Smooth muscle cell of the brain vasculature (primary cell): Measurements from ENCODE around the gene PRKCZ.
A peak's percentile ranks its signal among the peaks of the same experiment; 100 is the strongest.

Experiments
- DNase-seq: peaks from one replicate; pipeline ENCODE4 v3.0.0-alpha.2; 2012; ENCODE audit warnings: low read depth, low spot score

The PRKCZ gene

DNA sequence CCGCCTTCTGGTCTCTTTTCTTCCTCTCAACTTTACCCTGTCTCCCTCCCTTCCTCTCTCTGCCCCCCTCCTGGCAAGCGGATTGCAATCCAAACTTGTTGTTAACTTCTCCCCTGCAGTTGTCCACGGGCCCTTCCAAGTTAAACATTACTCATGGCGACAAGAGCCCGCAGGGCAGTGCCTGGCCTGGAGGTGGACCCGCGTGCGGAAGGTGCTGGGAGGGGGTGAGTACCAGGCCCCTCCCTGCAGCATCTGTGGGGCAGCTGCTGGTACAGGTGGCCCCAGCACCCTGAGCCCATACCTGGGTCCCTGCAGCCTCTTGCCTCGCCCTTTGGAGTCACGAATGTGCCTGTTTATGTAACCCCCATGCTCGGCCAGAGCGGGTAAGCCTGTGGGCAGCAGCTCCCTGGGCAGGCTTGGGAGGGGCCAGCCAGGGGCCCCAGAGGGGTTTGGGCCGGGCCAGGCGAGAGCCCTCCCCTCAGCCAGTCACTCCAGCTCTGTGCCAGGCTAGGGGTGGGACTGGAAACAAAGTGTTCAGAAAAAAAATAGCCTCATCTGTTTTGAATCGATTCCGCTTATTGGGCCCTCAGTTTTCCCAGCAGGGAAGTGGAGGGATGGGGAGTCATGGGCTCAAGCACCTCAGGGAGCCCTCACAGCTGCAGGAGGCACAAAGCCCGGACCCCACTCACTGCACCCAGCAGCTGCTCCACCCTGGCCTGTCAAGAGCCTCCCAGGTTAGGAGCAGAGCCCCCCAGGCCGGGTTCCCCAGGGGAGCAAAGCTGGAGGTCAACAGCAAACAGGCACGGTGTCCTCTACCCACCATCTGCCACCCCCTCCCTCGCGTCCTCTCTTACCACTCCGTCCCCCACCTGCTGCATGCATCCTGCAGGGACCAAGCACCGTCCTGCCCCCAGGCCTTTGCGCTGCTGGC, 158.4 kb downstream of the PRKCZ start:
- DNase-seq: peak; percentile 88

DNA sequence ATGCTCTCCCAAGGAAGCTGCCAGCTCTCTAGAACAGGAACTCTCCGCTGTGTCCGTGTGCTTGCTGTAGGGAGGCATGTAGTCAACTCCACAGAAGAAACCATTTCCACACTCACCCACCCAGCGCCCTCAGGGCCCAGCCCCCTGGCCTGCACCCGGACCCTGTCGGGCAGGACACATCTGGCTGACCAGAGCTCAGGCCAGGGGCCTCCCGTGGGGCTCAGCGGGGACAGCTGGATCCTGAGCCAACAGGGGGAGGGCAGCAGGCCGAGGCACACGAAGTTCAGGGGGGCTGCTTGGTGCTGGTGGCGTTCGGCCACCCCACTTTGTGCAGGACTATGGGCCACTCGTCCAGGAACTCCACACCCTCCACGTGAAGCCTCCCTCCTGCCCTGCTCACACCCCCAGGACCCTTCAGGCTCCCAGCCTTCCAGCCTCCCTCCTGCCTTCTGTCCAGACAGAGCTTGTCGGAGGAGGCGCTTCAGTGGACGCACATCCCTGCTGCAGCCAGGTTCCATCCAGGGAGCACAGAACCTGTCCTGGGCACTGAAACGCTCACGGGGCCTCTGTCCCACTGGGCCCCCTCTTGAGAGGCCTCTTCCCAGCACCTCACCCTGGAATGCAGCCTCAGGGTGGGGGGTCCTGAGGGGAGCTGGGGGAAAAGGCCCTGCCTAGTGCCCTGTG, 159.3 kb downstream of the PRKCZ start:
- DNase-seq: no peak

DNA sequence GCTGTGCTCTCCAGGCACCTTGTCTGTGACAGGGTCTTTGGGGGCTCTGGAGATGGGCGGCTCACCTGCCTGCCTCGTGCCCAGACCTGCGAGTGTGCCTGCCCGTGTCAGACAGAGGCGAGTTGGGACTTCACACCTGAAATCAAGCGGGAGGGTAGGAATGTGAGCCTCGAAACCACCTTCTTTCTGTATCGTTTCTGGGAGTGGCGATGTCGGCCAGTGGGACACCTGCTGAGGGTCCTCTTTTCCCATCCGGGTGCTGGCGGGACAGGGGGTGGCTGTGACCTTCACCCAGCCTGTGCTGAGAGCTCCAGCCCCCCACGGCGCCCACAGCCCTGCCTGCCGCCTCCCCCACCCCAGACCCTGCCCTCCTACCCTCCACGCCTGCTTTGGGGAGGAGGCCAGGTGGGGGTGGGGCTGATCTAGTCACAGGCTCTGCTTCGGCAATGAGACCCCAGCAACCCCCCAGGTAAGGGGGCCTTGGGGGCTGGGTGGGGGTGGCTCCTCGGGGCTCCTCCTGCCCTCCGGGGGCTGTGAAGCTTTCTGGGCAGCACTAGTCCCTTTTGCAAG, 160.0 kb downstream of the PRKCZ start:
- DNase-seq: no peak

DNA sequence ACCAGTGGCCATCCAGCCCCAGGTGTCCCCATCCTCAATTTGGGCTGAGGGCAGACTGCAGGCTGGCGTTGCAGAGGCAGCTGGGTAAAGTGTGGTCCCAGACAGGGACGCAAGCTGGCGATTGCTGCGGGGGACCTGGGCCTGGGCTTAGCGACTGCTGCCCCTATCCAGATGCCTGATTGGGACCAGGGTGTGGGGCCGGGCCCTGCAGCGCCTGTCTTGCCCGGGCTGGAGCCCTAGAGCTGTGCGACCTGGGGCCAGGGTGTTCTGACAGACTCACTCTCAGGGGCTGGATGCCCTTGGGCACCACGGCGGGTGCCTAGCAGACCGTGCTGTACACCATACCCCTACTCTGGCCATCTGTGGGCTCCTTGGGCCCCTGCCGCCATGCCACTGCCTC, 160.6 kb downstream of the PRKCZ start:
- no peak for DNase-seq

DNA sequence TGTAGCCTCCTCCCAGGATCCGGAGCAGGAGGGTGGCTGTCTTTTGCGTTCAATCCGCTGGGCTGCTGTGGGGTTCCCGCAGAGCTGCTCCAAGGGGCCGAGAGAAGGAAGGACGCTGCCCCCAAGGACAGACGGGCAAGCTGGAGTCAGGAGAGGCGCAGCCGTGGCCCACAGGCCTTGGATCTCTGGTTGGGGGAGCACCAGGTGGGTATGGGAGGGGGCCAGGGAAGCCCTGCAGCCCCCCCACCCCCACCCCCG, 162.0 kb downstream of the PRKCZ start:
- no peak for DNase-seq

DNA sequence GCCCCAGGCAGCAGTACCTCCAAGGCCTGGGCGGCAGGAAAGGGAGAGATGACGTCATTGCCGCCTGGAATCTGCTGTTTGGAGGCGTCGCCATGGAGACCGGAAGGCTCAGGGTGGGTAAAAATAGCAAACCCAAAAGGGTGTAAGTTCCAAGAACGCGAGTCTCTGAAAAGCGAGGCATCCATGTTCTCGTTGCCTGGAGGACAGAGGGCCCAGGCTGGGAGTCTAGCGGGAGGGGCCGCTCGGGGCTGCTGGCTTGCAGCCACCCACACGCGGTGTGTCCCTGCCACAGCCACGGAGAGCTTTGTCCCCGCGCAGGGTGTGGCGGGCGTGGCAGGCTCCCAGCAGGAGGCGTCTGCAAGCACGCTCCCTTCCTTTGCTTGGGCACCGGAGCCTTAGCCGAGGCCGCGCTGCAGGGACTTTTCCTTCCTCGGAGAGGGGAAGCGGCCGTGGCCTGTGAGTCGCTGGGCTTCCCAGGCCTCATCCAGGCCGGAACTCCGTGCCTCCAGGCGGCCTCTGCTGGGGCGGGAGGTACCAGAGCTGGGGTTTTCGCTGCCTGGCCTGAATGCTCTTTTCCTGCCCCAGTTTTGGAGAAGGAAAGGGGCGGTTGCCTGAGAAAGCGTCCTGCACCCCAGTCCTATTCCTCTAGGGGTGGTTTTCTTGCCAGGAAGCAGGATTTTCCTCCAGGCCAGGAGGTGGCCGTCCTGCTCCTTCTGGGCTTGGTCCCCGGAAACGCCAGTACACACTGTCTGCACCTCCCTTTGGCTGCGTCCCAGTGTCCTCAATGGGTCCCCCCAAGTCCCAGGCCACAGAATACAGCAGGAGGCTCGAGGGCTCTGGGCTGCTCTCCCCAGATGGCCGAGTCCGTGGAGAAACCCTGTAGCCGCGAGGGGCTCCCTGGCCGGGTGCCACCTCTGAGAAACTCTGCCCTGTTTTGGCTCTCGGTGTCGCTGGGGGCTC, 162.6 kb downstream of the PRKCZ start:
- DNase-seq: peak; percentile 95

DNA sequence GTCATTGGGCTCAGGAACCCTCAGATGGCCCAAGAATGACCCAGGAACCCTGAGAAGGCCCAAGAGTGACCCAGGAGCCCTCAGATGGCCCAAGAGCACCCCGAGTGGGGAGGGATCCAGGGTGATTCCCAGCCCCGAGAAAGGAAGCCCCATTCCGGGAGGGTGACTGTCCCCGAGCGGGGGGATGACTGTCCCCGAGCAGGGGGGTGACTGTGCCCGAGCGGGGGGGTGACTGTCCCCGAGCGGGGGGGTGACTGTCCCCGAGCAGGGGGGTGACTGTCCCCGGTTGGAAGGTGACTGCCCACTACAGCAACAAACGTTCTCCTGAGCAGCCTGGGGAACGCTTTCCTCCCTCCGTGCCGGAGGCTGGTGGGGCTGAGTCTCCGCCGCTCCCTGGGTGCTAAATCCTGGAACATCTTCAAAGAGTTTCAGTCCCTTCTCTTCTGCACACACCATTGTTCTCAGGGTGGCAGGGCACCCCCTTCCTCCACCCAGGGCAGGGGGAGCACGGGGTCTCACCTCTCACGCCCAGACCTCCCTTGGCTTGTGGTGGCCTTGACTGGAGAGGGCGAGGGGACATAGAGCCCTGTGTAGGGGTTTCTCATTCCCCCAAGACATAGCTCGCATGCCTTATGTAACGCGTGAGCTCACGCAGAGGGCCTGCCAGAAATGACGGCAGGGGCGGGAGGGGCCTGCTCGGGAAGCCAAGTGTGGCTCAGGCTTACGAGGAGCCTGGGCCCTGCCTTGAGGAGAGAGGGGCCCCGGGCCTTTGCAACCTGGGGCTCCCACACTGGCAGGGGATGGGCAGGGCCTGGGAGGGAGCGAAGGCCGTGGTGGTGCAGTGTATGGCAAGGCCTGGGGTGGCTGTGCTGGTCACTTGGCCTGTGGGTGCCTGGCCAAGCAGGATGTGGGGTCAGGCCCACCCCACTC, 163.6 kb downstream of the PRKCZ start:
- no peak for DNase-seq

DNA sequence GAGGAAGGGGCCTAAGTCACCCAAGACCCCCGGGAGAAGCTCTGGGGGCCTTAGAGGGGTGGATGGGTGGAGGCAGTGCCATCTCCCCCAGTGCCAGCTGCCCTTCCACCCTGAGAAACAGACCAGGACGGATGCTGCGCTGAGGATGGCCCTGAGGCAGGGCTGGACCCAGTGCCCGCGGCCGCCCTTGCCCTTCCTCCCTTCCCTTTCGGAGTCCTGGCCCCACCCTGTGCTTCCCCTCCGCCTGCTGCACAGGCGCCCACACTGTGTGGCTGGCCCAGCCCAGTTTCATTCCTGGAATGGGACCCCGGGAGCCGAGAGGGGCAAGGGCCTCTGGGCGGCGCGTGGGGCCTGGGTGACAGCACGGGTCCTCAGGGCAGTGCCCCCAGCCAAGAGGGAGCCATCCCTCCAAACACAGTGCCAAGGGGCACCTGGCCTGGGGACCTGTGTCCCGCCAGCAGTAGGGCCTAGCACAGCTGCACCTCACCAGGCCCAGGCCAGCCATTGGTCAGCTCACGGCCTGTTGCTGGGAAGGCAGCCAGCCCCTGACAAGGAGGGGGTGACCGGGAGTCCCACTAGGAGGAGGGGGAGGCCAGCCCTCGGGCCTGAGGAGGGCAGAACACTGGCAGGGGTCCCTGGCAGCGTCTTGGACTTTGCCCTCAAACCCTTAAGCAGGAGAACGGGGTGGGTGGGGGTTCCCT, 164.5 kb downstream of the PRKCZ start:
- DNase-seq: no peak

DNA sequence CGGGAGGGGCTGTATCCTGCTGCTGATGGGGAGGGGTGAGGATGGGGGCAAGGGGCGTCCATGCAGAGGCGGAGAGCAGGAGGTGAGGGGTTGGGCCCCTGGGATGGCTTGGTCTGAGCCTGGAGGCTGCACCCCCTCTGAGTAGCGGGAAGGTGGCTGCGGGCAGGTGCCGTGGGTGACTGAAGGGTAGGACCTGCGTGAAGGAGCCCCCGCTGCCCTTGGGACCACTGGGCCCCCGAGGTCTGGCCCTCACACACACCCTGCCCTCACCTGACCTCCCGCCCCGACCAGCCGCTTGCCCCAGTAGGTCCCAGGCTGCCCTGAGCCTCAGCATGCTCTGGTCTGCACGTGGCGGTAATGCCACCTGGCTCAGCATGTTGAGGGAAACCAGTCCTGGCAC, 165.1 kb downstream of the PRKCZ start:
- DNase-seq: no peak

DNA sequence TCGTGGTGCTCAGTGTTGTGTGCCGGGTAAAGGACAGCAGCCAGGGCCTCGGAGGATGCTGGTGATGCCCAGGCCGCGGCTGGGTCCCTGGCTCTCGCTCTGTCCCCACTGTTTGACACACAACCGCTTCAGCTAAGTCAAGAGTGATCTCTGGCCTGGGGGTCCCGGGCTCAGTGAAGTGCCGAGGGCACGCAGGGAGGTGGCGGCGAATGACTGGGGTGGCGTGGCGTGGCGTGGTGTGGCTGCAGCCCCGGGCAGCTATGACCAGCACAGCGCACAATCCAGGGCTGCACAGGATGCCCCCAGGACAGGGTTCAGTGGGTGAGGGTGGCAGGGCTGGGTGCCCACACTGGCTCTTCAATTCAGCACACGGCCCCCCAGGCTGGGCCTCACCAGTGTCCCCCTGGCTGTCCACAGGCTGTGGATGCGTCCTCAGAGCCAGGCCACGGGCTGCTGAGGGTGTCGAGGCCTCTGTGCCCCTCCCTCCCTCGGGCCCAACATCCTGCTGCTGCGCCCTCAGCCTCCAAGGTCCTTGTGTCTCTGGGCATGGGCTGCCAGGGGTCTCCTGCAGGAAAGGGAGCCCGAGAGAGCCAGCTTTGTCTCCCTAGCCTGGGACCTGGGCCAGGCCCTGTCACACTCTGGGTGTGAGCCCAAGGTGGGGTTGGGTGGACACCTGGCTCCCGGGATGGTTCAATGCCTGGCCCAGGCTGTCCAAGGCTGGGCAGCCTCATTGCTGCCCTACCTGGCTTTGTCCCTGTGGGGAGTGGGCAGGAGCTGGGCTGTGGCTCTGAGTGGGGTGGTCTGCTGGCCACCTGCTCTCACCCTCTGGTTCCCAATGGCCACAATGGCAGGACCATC, 165.9 kb downstream of the PRKCZ start:
- no peak for DNase-seq

DNA sequence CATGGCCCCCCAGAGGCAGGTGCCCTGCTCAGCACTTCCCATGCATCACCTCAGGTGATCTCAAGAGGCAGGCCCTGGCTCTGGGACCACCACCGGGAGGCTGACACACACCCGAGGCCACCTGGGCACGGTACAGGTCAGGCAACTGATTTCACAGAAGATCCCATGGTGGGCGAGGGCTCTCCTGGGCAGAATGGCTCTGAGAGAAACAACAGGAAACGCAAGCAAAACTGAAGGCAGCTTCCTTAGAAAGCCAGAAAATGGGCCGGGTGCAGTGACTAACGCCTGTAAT, 166.5 kb downstream of the PRKCZ start:
- DNase-seq: no peak

DNA sequence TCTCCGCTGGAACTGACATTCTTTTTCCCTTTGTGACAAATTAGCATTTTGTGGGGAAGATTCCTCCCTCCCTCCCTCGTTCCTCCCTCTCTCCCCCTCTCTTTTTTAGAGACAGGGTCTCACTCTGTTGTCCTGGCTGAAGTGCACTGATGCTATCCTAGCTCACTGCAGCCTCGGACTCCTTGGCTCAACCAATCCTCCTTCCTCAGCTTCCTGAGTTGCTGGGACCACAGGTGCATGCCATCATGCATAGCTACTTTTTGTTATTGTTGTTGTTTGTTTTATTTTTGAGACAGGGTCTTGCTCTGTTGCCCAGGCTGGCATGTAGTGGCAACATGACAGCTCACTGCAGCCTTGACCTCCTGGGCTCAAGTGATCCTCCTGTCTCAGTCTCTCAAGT, 171.1 kb downstream of the PRKCZ start:
- DNase-seq: no peak

DNA sequence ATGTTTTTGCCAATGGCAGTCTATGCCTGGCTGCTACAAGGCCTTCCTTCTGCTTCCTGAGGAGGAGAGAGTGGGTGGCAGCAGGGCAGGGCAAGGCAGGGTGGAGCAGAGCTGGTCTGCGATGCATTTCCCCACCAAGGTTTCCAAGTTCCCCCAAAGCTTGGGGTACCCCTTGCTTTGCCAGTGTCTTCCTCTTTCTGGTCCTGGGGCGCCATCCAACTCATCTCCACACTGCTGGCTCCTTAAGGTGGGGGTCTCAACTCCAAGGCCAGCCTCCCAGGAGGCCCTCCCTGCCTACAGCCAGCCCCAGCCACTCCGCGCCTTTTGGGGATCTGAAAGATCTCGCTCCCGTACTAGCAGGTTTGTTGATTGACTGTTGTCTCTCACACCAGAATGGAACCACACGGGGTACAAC, 174.0 kb downstream of the PRKCZ start:
- DNase-seq: no peak

DNA sequence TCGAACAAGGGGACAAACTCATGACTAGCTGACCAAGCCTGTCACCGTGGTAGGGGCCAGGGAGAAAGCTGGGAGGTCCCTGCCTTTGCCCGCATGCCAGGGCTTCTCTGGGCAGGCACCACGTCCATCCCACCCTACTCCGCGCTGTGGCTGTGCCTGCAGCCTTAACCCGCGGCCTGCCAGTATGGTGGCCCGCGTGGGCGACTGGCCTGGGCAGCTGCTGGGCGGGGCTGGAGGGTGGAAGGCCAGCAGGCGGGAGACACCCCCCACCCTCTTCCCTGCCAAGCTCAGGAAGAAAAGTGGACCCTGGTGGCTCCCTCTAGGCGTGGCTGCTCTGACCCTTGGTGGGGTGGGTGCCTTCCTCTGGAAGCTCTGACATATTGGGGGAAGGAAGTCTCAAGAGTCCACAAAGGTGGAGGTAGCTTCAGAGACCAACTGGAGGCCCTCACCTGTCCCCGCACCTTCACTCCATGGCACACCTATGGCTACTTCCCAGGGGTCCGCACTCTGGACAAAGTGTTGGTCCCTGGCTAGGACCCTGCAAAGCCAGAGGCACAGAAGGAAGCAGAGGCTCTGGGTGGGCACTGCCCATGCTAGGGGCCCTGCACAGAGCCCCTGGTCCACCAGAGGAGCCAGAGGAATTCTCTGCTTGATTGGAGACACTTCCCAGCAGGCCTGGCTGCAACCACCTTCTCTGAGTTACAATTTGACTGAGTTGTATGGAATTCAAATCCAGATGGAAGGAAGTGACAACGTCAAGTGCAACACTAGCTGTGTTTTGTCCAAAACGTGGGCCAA, 174.6 kb downstream of the PRKCZ start:
- DNase-seq: no peak

DNA sequence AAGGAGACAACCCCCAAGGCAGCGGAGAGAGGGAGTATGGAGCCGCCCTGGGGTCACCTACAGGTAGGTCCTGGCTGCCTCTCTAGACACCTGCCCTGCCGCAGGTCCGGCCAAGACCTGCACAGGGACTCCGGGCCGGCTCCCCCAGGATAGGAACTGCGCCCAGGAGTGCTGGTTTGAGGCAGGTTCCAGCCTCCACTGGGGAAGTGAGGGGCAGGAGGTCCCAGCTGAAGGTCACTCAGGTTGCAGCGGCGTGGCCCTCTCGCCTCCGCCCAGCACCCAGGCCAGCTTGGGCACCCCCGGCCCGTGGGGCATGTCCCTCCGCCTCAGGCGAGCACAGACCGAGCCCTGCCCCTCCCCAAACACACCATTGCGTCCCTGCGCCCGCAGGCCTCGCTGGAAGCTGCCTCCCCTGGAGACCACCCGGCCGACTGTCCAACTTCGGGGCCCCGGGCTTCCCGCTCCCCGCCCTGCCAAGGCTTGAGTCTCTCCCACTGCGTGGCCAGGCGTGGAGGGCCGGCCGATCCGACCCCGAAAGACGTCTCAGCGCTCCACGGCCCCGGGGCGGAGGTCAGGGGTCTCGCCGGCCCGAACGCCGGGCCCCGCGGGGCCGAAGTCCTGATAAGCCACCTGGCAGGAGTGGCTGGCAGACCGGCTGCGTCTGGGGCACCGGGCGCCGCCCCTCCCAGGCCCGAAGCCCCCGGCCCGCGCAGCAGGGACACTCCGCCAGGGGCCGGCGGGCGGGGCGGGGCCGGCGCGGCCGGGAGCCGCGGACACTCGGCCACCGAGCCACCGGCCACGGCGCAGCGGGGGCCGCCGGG, 176.5 kb downstream of the PRKCZ start:
- no peak for DNase-seq

DNA sequence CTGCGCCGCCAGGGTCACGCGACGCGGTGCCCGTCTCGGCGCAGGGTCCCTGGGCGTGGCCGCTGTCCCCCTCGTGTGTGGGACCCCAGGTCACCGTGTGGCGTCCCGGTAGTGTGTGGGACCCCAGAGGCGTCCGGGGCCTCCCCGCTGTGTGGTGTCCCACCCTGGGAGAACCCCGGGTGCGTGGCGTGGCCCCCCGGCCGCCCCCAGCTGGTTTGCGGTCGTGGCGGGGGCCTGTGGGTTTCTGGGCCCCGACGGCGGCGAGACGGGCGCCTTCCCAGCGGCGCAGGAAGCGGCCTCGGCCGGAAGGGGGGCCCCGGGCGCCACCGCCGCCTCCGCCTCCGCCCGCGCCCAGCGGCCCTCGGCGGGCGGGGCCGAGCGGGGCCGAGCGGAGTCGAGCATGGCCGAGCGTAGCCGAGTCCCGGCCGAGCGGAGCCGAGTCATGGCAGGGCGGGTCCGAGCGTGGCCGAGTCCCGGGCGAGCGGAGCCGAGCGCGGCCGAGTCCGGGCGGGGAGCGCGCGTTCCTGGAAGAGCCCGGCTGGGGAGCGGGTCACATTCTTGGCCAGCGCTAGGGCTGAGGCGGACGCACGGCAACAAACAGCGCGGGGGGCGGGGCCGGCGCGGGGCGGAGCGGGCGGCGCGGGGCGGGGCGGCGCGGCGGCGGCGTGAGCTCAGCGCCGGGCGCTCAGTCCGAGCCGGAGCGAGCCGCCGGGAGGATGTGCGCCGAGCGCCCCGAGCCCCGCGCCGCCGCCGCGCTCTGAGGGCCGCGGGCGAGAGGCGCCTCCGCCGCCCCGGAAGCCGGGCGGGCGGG, 177.3 kb downstream of the PRKCZ start:
- DNase-seq: peak; percentile 93

DNA sequence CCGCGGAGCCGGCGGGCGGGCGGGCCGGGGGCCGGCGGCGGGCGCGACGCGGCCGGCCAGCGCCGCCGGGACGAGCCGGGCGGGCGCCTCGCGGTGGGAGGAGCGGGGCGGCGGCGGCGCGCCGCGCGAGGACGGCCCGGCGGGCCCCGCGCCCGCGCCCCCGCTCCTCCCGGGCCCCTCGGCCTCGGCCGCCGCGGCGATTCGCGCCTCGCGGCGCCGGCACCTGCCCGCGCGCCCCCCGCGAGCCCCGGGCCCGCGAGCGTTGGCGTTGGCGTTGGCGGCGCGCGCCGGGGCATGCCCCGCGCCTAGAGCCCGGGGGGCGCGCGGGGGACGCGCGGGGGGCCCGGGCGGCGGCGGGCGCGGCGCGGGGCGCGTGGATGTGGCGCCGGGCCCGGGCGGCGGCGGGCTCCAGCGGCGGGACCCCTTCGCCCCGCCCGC, 178.0 kb downstream of the PRKCZ start, which contains the start of gene SKI:
Gene SKI, plus strand, starts transcription at position 163 of the 438 bp plus-strand sequence. CDS start 448 bp downstream, outside the sequence.
- no peak for DNase-seq
